K562 (cell line): Measurements from ENCODE around the gene ETS1. TPM values are rescaled to one million over a fixed set of nuclear protein-coding genes. Genes with fewer than 3 reads are reported as not detected.

Source experiments
- ATF2 ChIP-seq: sonication (generic); formaldehyde crosslinking; IDR thresholded peaks from 2 replicates; pipeline ENCODE4 v1.8.1; 2022; ENCODE audit warnings: missing genetic modification reagents
- CAMTA2 ChIP-seq: fragments of 250-450 bp; sonication (Bioruptor Pico); conservative IDR thresholded peaks from 2 replicates; pipeline ENCODE4 v1.5.1; 2022
- CC2D1A ChIP-seq: fragments of 450-650 bp; IDR thresholded peaks from 2 replicates; pipeline ENCODE4 v1.6.1; 2017; ENCODE audit warnings: mild to moderate bottlenecking
- E2F8 ChIP-seq: fragments of 450-650 bp; IDR thresholded peaks from 2 replicates; pipeline ENCODE4 v1.7.1; 2018; ENCODE audit warnings: mild to moderate bottlenecking, low read depth; ENCODE audit not compliant: partially characterized antibody
- PURB ChIP-seq: sonication (generic); formaldehyde crosslinking; IDR thresholded peaks from 2 replicates; pipeline ENCODE4 v1.9.0; 2021; ENCODE audit warnings: low read depth, mild to moderate bottlenecking, missing genetic modification reagents
- RBFOX2 ChIP-seq: fragments of 200-400 bp; formaldehyde crosslinking; IDR thresholded peaks from 2 replicates; pipeline ENCODE4 v1.6.1; 2017; ENCODE audit warnings: low read depth, mild to moderate bottlenecking, low read length, moderate library complexity
- ZNF316 ChIP-seq: fragments of 450-650 bp; IDR thresholded peaks from 2 replicates; pipeline ENCODE4 v1.6.1; 2016
- polyA plus RNA-seq, 8 experiments: library from polyadenylated mRNA; depleted of rRNA in 4 of 8; stranded (reverse) in 5 of 8; unstranded in 3 of 8; fragments of >200 nt; fragmentation: Nextera tagmentation in 2 of 8; fragmentation: Illumina TruSeq in 1 of 8; extraction: Ambion mirVana in 2 of 8; extraction: Trizol in 1 of 8; gene quantifications; 2 replicates each; pipeline versions ENCODE4 v1.2.1 to v1.2.3, GENCODE V29; 2011 to 2014; ENCODE audit warnings: inconsistent platforms in 1 of 8, missing spikeins in 1 of 8
- total RNA-seq, 7 experiments: library from RNA; depleted of rRNA in 6 of 7; stranded (reverse); fragments of >200 nt in 6 of 7; fragmentation: Illumina TruSeq in 2 of 7; extraction: Trizol in 2 of 7; gene quantifications; 2 replicates each; pipeline versions ENCODE4 v1.2.1 to v1.2.3, GENCODE V29; 2011 to 2021; ENCODE audit warnings: low replicate concordance in 1 of 7

The ETS1 gene
- total and polyA plus RNA-seq, 9 of the 15 experiments (the other 6 are each of a cell fraction or from before 2014, with no cell fraction given) = 0.04 to 1.4 (median 0.23) TPM

GRCh38 chr11:128450882-128451651 lies 136.3 kb downstream of the ETS1 start (continued):
- TF ChIP-seq RBFOX2 (no peak), CC2D1A (no peak), E2F8 (no peak), PURB (CRISPR knock-in tag) (no peak), ATF2 (no peak), CAMTA2 (CRISPR knock-in tag) (no peak), ZNF316 (no peak)
